MCF 10A (cell line): ENCODE measurements around the gene ITPKA. TPM values are rescaled to one million over a fixed set of nuclear protein-coding genes. Genes with fewer than 3 reads are reported as not detected.

Source experiments
- BruUV-seq: library from RNA; stranded (reverse); fragments of 400-500 nt; replicated peaks from 2 replicates; lab custom pipeline; 2021; lab: Mats Ljungman, UMichigan
- CTCF ChIA-PET: fragments of 300-600 bp; sonication (Branson Sonifier 250); formaldehyde crosslinking; extraction: SDS; loops from one replicate; lab custom pipeline; 2021; ENCODE audit warnings: antibody characterized with exemption, inconsistent platforms; lab: Yijun Ruan, JAX
- POLR2A ChIA-PET: fragments of 300-600, 350-650 bp; sonication (Branson Sonifier 250); formaldehyde crosslinking; extraction: SDS; loops from one replicate; lab custom pipeline; 2020; ENCODE audit warnings: antibody characterized with exemption, inconsistent platforms; lab: Yijun Ruan, JAX
- DNase-seq: peaks from one replicate; pipeline ENCODE4 v3.0.0-alpha.2; 2018; ENCODE audit not compliant: unreplicated experiment
- H3K27ac Mint-ChIP-seq: one replicate; pipeline ENCODE4 v1.8.0; 2022; ENCODE audit warnings: mild to moderate bottlenecking, low read depth, mixed read lengths; ENCODE audit not compliant: unreplicated experiment
- H3K27me3 Mint-ChIP-seq: one replicate; pipeline ENCODE4 v1.8.0; 2022; ENCODE audit warnings: mixed read lengths; ENCODE audit not compliant: insufficient read depth, unreplicated experiment
- H3K36me3 Mint-ChIP-seq: one replicate; pipeline ENCODE4 v1.8.0; 2022; ENCODE audit warnings: mild to moderate bottlenecking, moderate library complexity, mixed read lengths; ENCODE audit not compliant: insufficient read depth, unreplicated experiment
- H3K4me1 Mint-ChIP-seq: one replicate; pipeline ENCODE4 v1.8.0; 2022; ENCODE audit warnings: mixed read lengths; ENCODE audit not compliant: insufficient read depth, unreplicated experiment
- H3K4me3 Mint-ChIP-seq: one replicate; pipeline ENCODE4 v1.8.0; 2022; ENCODE audit warnings: mild to moderate bottlenecking, moderate library complexity, mixed read lengths; ENCODE audit not compliant: unreplicated experiment
- H3K9me3 Mint-ChIP-seq: one replicate; pipeline ENCODE4 v1.8.0; 2022; ENCODE audit warnings: mixed read lengths; ENCODE audit not compliant: unreplicated experiment
- intact Hi-C: fragments of 100-400 bp; cut with micrococcal nuclease; formaldehyde crosslinking; loops from 2 replicates; pipeline ENCODE4 v1.14.1; 2022
- total RNA-seq: library from RNA; stranded (reverse); gene quantifications from 2 replicates; pipeline ENCODE4 v1.2.3, GENCODE V29; 2022
- TF ChIP-seq, protein P1 (sequence below): fragments of 200-600 bp; IDR thresholded peaks from one replicate; pipeline ENCODE4 v1.8.0; 2022; ENCODE audit warnings: antibody characterized with exemption, mild to moderate bottlenecking; ENCODE audit not compliant: unreplicated experiment

ITPKA gene
- total RNA-seq, 1 experiment from 2014 or later = 13.5 TPM

DNA sequence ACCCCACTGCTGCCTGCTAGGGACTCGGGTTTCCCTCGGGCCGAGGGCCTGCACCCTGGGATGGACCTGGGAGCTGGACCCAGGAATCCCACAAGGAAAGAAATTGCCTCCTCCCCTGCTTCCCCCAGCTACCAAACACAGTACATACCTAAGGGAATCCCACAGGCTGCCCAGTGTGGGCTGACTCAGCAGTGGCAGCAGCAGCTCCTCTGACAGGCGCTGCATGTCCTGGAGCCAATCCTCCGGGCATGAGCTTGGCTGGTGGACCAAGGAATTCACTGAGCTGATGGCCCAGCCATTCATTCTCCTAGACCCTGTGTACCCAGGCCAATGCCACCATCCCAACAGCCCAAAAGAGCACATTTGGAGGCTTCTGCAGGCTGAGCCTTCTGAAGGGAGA, 29.4 kb downstream of the ITPKA start:
- Mint-ChIP-seq H3K9me3 (no peaks in the 10 kb centered on the region), H3K4me1 (peaks cover 5% of the 10 kb centered on the region), H3K27ac (no peak overlapping the region), H3K36me3 (peaks cover 34% of the 10 kb centered on the region), H3K27me3 (no peaks in the 10 kb centered on the region), H3K4me3 (no peak overlapping the region)
- TF ChIP-seq, protein P1, sequence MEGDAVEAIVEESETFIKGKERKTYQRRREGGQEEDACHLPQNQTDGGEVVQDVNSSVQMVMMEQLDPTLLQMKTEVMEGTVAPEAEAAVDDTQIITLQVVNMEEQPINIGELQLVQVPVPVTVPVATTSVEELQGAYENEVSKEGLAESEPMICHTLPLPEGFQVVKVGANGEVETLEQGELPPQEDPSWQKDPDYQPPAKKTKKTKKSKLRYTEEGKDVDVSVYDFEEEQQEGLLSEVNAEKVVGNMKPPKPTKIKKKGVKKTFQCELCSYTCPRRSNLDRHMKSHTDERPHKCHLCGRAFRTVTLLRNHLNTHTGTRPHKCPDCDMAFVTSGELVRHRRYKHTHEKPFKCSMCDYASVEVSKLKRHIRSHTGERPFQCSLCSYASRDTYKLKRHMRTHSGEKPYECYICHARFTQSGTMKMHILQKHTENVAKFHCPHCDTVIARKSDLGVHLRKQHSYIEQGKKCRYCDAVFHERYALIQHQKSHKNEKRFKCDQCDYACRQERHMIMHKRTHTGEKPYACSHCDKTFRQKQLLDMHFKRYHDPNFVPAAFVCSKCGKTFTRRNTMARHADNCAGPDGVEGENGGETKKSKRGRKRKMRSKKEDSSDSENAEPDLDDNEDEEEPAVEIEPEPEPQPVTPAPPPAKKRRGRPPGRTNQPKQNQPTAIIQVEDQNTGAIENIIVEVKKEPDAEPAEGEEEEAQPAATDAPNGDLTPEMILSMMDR = no peak
- POLR2A ChIA-PET = interaction anchor here (0.7 to 1.0 kb wide), 2 partner anchors 21 to 46 kb away, joined by 3 to 5 read pairs; partner anchors contain the start of gene RPAP1
- DNase-seq = no peak
- BruUV-seq = no TSS peak
- CTCF ChIA-PET = interaction anchor here (0.6 kb wide), 1 partner anchor 80 kb away, joined by 3 read pairs; no protein-coding TSS in a partner anchor
- intact Hi-C loops = no loop called here

DNA sequence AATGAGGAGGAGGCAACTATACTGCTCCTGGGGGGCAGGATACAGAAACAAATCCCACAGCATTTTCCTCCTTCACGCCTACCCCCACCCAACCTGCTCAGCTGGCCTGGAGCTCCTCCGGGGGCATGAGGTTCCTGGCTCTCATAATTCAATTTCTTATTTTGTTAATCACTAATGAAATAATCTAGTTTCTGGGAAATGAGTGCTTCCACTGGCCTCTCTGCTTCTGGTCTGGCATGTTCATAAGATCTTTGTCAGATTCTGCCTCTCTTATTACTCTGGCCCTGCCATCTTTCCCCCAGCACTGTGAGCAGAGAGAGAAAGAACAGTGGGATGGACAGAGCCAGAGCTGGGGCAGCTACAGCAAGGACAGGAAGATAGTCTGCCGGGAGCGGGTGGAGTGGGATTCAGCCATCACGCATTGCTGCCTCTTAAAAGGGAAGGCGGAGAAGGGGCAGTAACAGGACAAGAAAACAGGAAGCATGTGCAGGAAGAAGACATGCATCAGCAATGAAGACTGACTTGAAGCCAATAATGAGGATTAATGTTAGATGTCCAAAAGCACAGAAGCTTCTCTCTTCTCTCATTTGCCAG, 36.8 kb downstream of the ITPKA start:
- TF ChIP-seq, protein P1 = no peak
- intact Hi-C loops = no loop called here
- Mint-ChIP-seq H3K27me3 (no peaks in the 10 kb centered on the region), H3K9me3 (no peaks in the 10 kb centered on the region), H3K36me3 (peaks cover 87% of the 10 kb centered on the region), H3K27ac (no peak overlapping the region), H3K4me1 (no peaks in the 10 kb centered on the region), H3K4me3 (no peak overlapping the region)
- POLR2A ChIA-PET = interaction anchor here (0.9 to 1.5 kb wide), 2 partner anchors 9 to 12 kb away, joined by 3 to 5 read pairs; no protein-coding TSS in a partner anchor
- no TSS peak for BruUV-seq
- CTCF ChIA-PET = no interaction called here
- DNase-seq = no peak

DNA sequence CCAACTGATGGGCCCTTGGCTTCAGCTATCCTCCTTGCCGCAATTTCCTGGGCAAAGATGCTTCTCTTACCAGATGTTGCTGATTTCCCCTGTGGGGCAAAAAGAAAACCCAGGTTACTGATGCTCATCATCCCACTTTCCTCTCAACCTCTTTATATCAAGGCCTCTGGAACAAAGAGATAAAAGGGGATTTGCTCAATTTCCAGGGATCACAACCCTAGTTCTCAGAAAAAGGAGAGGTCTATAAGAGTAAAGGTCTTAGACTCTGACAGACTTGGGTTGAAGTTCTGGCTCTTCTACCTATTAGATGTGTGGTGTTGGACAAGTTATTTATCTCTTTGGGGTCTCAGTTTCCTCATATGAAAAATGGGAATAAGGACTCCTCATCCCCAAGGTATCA, 41.9 kb downstream of the ITPKA start:
- ChIA-PET POLR2A (no interaction called here), CTCF (no interaction called here)
- no peaks in the 10 kb centered on the region for H3K9me3 Mint-ChIP-seq
- H3K4me1 Mint-ChIP-seq = no peaks in the 10 kb centered on the region
- H3K27ac Mint-ChIP-seq = no peak overlapping the region
- TF ChIP-seq, protein P1 = no peak
- no peak overlapping the region for H3K4me3 Mint-ChIP-seq
- TSS peak; percentile 4 for BruUV-seq
- intact Hi-C loops = no loop called here
- peaks cover 61% of the 10 kb centered on the region for H3K36me3 Mint-ChIP-seq
- DNase-seq = no peak
- no peaks in the 10 kb centered on the region for H3K27me3 Mint-ChIP-seq

DNA sequence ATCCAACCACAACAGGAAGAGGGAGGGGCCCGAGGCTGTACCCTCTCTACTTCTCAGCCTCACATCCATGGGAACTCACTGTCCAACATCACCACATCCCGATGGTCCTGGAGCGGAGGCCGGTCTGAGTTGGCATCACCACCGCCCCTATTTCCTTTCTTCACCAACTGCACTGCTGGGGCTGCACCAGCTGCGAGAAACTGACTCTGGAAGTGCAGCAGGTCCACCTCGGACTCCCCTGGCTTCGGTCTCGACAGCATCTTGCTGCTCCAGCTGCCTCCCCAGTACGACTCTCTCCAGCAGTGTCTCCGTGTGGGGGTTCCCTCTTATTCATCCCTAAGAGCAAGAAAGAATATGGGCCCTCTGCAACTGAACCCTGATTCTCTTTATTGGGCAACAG, 43.2 kb downstream of the ITPKA start:
- ChIA-PET POLR2A (no interaction called here), CTCF (no interaction called here)
- intact Hi-C loops = no loop called here
- no TSS peak for BruUV-seq
- Mint-ChIP-seq H3K4me3 (no peak overlapping the region), H3K4me1 (no peaks in the 10 kb centered on the region), H3K27ac (no peak overlapping the region), H3K9me3 (no peaks in the 10 kb centered on the region), H3K27me3 (no peaks in the 10 kb centered on the region), H3K36me3 (peaks cover 52% of the 10 kb centered on the region)
- TF ChIP-seq, protein P1 = no peak
- DNase-seq = no peak
